ENCODE measurements around the gene ACER3.
"Not testable (repeated sequence)": the region's sequence is repeated elsewhere in the genome, so short reads cannot be mapped to it uniquely, and the experiment has no call there.

ACER3 gene

DNA sequence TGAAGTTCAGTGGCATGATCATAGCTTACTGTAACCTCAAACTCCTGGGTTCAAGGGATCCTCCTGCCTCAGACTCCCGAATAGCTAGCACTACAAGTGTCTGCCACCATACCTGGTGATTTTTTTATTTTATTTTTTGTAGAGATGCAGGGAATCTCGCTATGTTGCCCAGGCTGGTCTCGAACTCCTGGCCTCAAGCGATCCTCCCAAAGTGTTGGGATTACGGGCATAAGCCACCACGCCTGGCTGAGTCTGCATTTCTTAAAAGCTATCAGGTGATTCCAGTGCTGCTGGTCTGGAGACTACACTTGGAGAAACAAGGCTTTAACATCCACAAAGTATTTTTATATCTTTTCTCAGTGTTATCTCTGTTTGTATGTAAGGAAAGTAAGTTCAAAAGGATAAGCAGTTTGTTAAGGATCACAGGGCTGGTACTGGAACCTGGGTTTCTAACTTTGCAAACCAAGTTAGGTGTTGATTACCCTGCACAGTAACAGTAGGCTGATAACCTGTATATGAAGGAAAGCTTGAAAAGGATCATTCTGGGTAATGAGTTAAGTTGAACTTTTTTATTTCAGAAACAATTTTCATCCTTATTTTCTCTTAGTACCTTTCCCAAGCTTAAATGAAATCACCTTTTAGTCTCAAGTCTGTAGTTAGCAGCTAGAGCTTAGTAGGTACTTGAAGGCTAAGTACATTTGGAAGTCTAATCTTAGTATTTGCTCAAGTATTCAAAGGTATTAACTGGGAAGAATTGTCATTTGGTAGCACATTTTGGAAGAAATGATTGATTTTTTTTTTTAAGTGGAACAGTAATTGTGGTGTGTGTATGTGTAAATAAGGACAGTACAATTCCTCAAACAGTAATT lies 12.5 kb downstream of the ACER3 start:
- no peak for DNase-seq (ENCODE audit: low read depth)

DNA sequence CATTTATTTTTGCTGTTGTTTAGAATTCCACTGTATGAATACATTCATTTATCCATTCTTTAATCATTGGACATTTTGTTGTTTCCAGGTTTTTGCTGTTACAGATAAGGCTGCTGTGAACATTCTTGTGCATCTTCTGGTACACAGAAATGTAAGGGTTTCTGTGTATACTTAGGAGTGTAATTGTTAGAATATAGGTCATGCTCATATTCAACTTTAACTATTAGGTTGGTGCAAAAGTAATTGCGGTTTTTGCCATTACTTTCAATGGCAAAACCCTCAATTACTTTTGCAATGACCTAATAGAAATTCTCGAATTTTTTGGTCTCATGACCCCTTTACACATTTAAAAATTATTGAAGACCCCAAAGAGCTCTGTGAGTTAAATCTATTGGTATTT lies 17.3 kb downstream of the ACER3 start:
- no peak for DNase-seq (ENCODE audit: low read depth)

- no peak for DNase-seq (ENCODE audit: low read depth)
Observed at GRCh38 chr11:76880314-76880713, 19.6 kb downstream of the ACER3 start.

GRCh38 chr11:76880956-76881355 lies 20.2 kb downstream of the ACER3 start:
- no peak for DNase-seq (ENCODE audit: low read depth)

GRCh38 chr11:76885390-76886097 lies 24.8 kb downstream of the ACER3 start:
- DNase-seq (ENCODE audit: low read depth) = peak; percentile 43

DNA sequence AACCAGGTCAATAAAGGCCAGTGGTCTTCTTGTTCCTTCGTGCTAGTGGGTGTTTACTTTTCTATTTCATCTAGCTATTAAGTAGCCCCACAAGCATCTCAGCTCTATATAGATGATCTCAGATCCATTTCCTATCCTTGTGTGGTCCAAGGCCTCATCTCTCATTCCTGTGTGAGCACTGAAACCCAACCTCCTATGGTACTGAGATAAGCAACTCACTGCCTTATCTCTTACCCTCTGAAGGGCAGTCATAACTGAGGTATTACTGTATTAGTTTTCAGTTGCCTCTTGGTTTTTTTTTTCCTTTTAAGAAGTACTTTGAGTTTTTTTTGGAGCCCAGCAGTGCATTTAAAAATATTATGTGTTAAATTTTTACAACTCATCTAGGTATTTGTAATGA lies 28.3 kb downstream of the ACER3 start:
- peak; percentile 49 for DNase-seq (ENCODE audit: low read depth)

DNA sequence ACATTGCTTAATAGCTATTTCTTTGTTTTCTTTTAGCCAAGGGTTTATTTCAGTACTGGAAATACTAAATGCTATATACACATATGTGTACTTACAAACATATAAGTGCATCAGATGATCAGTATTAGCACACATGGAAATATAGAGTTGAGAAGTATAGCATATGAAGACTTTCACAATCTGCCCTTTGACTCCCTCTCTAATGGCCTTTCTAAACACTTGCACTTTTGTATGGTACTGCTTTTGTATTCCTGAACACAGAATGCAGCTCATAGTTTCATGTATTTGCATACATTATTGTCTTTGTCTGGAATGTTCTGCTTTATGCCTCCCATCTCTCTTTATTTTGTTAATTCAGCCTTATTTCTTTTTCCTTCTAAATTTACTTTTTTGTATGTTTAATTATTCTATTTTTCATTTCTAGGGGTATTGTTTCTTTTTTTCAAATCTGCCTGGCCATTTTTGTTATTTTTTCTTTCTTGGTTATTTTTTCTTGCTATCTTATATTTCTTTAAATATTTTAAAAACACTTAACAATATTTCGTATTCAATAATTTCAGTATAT lies 28.8 kb downstream of the ACER3 start:
- no peak for DNase-seq (ENCODE audit: low read depth)

- no peak for DNase-seq (ENCODE audit: low read depth)
Observed at GRCh38 chr11:76890329-76890728, 29.6 kb downstream of the ACER3 start.

GRCh38 chr11:76891285-76891684 lies 30.6 kb downstream of the ACER3 start:
- DNase-seq (ENCODE audit: low read depth) = no peak

DNA sequence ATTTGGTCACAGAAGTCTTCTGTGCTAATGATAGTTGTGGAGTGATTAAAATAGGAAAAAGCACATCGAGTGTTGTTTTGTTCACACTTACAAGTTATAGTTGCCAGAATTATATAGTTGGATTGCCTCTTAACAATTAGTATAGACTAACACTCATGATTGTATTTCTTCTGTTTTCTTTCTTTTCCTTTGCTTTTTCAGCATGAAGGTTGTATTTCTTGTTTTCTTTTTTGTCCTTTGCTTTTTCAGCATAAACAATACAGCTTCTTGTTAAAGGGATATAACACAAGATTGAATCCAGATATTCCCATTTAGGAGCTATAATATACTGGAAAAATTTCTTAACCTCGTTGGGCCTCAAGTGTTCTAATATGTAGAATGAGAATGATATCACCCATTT lies 31.1 kb downstream of the ACER3 start:
- no peak for DNase-seq (ENCODE audit: low read depth)

DNA sequence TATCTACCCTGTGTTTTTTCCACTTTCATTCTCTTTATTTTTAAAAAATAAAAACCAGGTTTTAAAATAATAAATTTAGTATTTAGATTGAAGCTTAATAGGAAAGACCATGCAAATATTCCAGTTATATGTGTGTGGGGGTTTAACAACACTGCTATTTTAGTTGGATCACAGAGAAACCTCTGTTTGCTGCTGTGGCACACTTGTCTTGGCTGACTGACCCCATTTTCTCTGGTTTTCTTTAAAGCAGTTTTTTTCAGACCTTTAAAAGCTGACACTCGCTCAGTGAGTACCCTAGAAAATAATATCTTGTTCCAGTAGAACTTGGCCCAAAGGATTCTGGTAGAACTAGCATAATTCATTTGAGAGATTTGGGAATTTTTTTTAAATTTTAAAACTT lies 31.6 kb downstream of the ACER3 start:
- DNase-seq (ENCODE audit: low read depth) = no peak

GRCh38 chr11:76897233-76897632 lies 36.5 kb downstream of the ACER3 start:
- no peak for DNase-seq (ENCODE audit: low read depth)

- DNase-seq (ENCODE audit: low read depth) = no peak
Observed at GRCh38 chr11:76901144-76901543, 40.4 kb downstream of the ACER3 start.

DNA sequence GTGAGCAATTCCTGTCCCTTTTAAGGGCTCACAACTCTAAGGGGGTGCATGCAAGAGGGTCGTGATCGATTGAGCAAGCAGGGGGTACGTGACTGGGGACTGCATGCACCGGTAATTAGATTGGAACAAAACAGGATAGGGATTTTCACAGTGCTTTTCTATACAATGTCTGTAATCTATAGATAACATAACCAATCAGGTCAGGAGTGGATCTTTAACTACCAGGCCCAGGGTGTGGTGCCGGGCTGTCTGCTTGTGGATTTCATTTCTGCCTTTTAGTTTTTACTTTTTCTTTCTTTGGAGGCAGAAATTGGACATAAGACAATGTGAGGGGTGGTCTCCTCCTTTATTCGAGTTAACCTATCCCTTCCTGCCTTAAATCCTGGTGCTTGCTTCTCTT lies 40.9 kb downstream of the ACER3 start:
- DNase-seq (ENCODE audit: low read depth) = not testable (repeated sequence)

DNA sequence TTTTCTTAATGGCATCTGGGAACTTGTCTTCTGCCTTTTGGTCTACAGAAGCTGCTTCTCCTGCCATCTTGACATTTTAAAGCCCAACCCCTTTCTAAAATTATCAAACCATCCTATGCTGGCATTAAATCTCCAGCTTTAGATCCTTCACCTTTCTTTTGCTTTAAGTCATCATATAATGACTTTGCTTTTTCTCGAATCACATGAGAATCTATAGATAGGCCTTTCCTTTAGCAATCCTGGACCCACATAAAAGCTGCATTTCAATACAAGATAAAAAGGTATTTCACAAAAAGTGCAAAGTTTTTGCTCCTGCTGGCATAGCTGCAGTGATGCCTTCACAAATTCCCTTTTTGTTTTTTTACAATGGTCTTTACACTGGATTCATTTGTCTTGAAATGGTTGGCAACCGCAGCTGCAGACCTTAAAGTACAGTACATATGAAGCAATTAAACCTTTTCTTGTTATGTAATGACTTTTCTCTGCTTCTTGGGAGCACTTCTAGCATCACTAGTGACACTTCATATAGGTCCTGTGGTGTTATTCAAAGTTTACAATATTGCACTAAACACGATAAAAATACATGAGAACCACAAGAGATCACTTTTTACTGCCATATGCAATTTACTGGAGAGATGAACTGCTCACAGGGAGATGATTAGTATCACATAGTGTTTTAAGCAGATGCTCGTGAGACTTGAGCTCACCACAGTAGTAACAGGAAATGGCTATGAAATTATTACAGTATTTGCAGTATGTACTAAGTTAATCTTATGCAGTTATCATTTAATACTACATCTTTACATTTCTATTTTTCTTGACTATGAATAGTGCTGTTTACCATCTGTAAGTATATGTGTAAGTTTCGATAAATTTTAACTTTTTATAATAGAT lies 41.6 kb downstream of the ACER3 start:
- no peak for DNase-seq (ENCODE audit: low read depth)

GRCh38 chr11:76903325-76903724 lies 42.6 kb downstream of the ACER3 start:
- DNase-seq (ENCODE audit: low read depth) = no peak

GRCh38 chr11:76910620-76911414 lies 50.1 kb downstream of the ACER3 start:
- no peak for DNase-seq (ENCODE audit: low read depth)

GRCh38 chr11:76911415-76911808 lies 50.7 kb downstream of the ACER3 start:
- DNase-seq (ENCODE audit: low read depth) = no peak

GRCh38 chr11:76916712-76917111 lies 56.0 kb downstream of the ACER3 start:
- no peak for DNase-seq (ENCODE audit: low read depth)

- DNase-seq (ENCODE audit: low read depth) = peak; percentile 30
Observed at GRCh38 chr11:76918941-76919386, 58.2 kb downstream of the ACER3 start.

DNA sequence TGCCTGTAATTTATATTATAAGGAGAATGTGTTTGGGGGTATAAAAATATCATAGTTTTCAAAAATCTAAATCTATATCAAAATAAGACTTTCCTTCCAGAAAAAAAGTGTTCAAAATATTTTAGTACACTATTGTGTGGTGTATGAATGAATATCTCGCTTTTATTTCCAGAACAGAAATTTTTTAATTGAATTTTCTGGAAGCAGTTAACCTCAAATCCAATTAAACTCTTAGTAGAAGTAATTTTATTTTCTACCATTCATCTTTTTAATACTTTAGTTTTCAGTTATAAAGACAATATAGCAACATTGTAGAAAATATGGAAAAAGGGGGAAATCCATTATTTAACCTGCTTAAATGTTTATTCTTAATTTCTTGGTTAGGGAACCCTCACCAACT lies 58.7 kb downstream of the ACER3 start:
- no peak for DNase-seq (ENCODE audit: low read depth)

Measured in non-pigmented ciliary epithelial cell (primary cell).